NT2/D1 (cell line): ENCODE data around the gene LINGO1.

Source experiments
- DNase-seq: peaks from one replicate; pipeline ENCODE4 v3.0.0-alpha.2; 2011; ENCODE audit warnings: low read depth, low spot score
- H3K27me3 ChIP-seq: 2 replicates; pipeline ENCODE4 v1.6.0; 2011; ENCODE audit warnings: mild to moderate bottlenecking; ENCODE audit not compliant: insufficient read length, insufficient read depth
- H3K36me3 ChIP-seq: 2 replicates; pipeline ENCODE4 v1.6.1; 2011; ENCODE audit warnings: mild to moderate bottlenecking, low read length, mixed read lengths; ENCODE audit not compliant: insufficient read depth, insufficient read length
- H3K4me1 ChIP-seq: 2 replicates; pipeline ENCODE4 v1.5.1; 2011; ENCODE audit not compliant: insufficient read depth, insufficient read length
- H3K4me3 ChIP-seq: 2 replicates; pipeline ENCODE4 v1.5.1; 2011; ENCODE audit warnings: low read depth; ENCODE audit not compliant: insufficient read length
- H3K9ac ChIP-seq: 2 replicates; pipeline ENCODE4 v1.6.0; 2011; ENCODE audit warnings: low read depth; ENCODE audit not compliant: insufficient read length
- H3K9me3 ChIP-seq: 2 replicates; pipeline ENCODE4 v1.5.1; 2011; ENCODE audit warnings: mild to moderate bottlenecking, low read length; ENCODE audit not compliant: insufficient read depth
- SUZ12 ChIP-seq: IDR thresholded peaks from 2 replicates; pipeline ENCODE4 v1.6.1; 2011; ENCODE audit not compliant: insufficient read length, insufficient read depth; ENCODE audit errors: extremely low read depth
- YY1 ChIP-seq: IDR thresholded peaks from 2 replicates; pipeline ENCODE4 v1.6.1; 2011; ENCODE audit not compliant: insufficient read length, insufficient read depth
- ZNF274 ChIP-seq: IDR thresholded peaks from 2 replicates; pipeline ENCODE4 v1.6.1; 2011; ENCODE audit warnings: mild to moderate bottlenecking, low read depth, low read length

The LINGO1 gene

DNA sequence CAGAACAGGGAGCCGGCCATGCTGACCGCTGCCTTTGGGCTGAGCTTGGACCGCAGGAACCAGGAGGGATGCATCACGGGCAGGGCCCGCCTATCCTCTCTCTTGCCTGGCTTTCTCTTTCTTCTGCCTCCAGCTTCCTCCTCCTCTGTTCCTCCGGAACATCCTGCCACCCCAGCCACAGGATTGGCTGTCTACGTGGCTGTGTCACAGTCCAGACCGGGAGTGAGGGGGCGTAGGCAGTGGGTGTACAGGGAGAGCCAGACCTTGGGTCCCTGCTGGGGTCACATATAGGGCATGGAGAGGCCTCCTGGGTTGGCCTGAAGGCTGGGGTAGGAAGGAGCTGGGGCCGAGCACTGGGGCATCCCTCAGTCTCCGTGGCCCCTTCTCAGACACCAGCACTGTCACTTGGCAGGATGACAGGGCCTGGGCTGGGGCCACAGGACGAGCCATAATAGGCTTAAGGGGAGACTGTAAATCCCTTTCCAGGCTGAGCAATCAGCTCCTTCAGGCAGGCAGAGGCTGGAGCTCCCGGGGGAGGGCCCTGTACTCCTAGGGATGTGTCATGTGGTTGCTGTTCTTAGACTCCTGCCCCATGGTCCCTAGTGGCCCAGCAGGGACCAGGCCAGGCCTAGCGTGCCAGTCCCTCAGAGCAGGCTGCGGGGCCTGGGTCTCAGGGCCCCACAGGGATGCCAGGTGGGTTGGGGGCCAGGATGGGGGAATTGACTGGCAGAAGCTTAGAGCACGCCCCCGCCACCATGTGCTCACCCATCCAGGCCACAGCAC is 25.4 kb downstream of the LINGO1 start:
- TF ChIP-seq SUZ12 (no peak), ZNF274 (no peak), YY1 (no peak)
- Histone ChIP-seq H3K9ac (peak overlapping the region; percentile 24), H3K4me3 (no peak overlapping the region), H3K4me1 (peaks cover 45% of the 10 kb centered on the region), H3K9me3 (no peaks in the 10 kb centered on the region), H3K36me3 (no peaks in the 10 kb centered on the region), H3K27me3 (no peaks in the 10 kb centered on the region)
- DNase-seq, result no peak

DNA sequence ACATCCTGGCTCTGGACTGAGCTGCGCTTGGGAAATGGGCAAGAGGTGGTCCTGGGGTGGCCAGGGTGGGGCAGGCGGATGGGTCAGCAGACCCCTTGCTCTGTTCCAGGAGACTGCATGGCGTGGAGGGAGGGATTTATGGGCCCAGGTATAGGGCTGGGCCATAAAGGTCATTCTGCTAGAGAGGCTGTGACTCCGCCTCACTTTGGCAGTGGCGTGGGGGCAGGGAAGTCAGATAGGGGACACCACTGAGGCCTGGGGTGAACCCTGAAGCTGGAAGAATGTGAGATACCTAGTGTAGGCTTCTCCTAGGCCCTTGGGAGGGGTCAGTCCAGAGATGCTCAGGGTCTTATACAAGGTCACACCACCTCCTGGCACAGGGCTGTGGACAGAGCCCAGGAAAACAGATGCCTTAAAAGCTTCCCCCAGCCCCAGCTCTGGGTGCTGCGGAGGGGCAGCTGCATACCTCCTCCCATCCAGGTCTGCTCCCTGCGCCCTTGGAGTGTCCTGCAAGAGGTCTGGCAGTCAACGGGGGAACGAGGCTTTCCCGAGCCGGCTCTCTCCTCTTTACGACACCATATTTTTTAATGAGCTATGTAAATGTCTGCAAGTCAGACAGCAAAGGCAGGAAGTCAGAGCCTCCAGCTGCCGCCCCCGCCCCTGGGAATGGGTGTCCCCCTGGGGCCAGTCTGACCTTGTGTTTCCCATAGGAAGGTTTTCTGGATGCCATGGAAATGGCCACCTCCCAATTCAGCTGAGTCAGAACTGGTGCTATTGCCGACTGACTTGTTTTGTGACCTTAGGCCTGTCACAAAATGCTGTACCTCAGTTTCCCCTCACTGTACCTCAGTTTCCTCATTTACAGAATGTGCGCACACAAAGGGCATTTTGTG is 26.3 kb downstream of the LINGO1 start:
- no peak for TF ChIP-seq ZNF274
- TF ChIP-seq YY1, result no peak
- no peak for TF ChIP-seq SUZ12
- Histone ChIP-seq H3K27me3 (no peaks in the 10 kb centered on the region), H3K9me3 (no peaks in the 10 kb centered on the region), H3K36me3 (no peaks in the 10 kb centered on the region), H3K9ac (no peak overlapping the region), H3K4me1 (peaks cover 37% of the 10 kb centered on the region), H3K4me3 (no peak overlapping the region)
- DNase-seq, result no peak

DNA sequence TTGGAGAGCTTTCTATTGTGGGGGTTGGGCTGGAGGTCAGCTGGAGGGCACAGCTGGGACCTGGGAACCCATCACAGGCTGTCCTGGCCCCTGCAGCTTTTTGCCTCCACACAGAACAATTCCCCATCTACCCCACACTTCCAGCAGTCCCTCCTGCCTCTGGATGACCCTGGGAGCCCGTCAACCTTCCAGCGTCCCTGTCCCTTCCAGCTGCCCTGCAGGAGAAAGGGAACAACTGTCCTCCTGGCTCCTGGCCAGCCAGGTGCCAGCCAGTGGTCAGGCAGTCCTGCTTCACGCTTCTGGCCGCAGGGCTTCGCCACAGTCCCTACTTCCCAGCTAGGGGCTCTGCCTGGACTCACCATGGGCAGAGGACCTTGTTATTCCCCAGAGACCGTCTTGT is 27.2 kb downstream of the LINGO1 start:
- TF ChIP-seq YY1 (no peak), ZNF274 (no peak), SUZ12 (no peak)
- no peaks in the 10 kb centered on the region for H3K9me3 ChIP-seq
- H3K4me1 ChIP-seq, result peaks cover 33% of the 10 kb centered on the region
- no peaks in the 10 kb centered on the region for H3K27me3 ChIP-seq
- no peak for DNase-seq
- no peaks in the 10 kb centered on the region for H3K36me3 ChIP-seq
- H3K4me3 ChIP-seq, result no peak overlapping the region
- H3K9ac ChIP-seq, result peak overlapping the region; percentile 17

DNA sequence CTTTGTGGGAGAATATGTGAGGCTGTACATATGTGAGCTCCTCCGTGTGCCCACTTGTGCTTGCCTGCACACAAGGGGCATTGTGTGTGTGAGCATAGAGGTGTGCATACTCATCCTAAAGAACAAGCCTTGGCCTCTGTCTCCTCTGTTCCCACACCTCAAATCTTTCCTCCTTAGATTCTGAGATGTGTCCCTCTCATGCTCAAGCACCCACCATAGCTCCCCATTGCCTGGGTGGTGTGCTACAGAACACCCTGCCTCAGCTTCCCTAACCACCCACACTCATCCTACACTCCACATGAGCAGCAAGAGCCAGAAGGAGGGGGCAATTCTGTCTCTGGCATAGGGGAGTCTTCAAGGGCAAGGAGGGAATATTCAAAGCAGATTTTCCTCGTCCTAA is 27.7 kb downstream of the LINGO1 start:
- Histone ChIP-seq H3K27me3 (no peaks in the 10 kb centered on the region), H3K4me3 (no peak overlapping the region), H3K9ac (no peak overlapping the region), H3K9me3 (no peaks in the 10 kb centered on the region), H3K4me1 (peaks cover 33% of the 10 kb centered on the region), H3K36me3 (no peaks in the 10 kb centered on the region)
- DNase-seq, result no peak
- TF ChIP-seq YY1 (no peak), SUZ12 (no peak), ZNF274 (no peak)

DNA sequence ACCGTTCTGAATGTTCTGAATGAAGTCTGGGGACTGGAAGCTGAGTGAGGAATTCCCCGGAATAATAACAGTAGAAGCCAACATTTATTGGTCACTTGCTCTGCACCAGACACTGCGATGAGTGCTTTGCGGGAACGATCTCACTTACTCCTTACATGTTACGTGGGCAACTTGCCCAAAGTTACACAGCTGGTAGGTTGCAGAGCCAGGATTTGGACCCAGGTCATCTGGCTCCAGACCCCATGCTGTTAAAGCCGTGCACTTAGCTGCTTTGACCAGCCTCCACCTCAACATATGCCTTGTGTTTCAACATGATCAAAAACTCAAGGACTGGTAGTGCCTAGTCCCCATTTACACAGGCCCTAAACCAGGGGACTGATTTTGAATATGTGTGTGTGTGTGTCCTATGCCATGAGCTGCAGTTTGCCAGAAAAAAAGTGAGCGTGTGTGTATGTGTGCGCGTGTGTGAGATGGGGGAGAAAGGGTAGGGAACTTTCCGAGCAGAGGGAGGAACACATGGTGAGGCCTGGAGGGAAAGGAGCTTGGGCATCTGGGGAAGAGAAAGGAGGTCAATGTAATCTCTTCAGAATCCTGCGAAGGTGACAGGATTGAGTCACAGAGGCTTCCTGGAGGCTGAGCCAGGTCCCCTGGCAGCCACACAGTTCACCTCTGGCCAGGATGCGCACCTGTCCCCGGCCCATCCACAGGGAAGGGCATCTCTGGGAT is 28.9 kb downstream of the LINGO1 start:
- Histone ChIP-seq H3K27me3 (no peaks in the 10 kb centered on the region), H3K9me3 (no peaks in the 10 kb centered on the region), H3K4me3 (no peak overlapping the region), H3K4me1 (peaks cover 38% of the 10 kb centered on the region), H3K9ac (no peak overlapping the region), H3K36me3 (no peaks in the 10 kb centered on the region)
- TF ChIP-seq SUZ12 (no peak), ZNF274 (no peak), YY1 (no peak)
- DNase-seq, result no peak

DNA sequence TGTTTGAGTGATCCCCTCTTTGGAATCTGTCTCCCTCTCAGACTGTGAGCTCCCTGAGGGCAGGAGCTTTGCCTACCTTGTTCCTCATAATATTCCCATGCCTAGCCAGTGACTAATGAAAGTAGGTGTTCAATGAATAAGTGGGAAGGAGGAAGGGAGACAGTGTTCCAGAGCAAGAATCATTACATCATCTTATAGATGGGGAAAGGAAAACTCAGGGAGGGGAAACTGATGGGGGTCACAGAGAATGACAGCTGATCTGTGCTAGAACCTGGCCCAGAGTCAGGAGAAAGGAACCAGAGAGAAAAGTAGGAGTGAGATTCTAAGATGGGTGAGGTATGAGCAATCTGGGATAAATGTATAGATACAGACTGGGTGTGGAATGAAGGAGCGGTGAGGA is 29.9 kb downstream of the LINGO1 start:
- no peaks in the 10 kb centered on the region for H3K27me3 ChIP-seq
- no peaks in the 10 kb centered on the region for H3K36me3 ChIP-seq
- H3K9me3 ChIP-seq, result no peaks in the 10 kb centered on the region
- H3K9ac ChIP-seq, result no peak overlapping the region
- no peak for DNase-seq
- TF ChIP-seq YY1 (no peak), ZNF274 (no peak), SUZ12 (no peak)
- H3K4me3 ChIP-seq, result no peak overlapping the region
- peaks cover 43% of the 10 kb centered on the region for H3K4me1 ChIP-seq

DNA sequence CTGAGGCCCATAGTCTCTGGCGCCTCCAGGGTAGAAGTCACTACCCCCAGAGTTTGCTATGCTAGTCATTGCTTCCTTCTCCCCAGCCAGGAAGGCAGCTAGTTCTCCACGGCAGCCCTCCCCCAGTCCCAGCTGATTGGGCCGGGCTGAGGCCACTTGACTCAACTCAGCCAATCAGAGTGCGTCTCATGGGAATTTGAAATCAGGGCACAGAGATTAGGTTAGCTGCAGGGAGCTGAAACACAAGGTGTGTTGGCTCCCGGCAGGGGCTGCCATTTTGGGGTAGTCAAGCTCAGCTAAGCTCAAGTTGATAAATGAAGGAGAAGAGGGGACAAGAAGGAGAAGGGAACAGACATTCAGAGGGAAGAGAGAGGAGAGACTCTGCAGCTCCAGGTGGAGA is 32.8 kb downstream of the LINGO1 start:
- Histone ChIP-seq H3K9me3 (no peaks in the 10 kb centered on the region), H3K9ac (no peak overlapping the region), H3K4me1 (peaks cover 20% of the 10 kb centered on the region), H3K27me3 (no peaks in the 10 kb centered on the region), H3K36me3 (no peaks in the 10 kb centered on the region), H3K4me3 (no peak overlapping the region)
- no peak for TF ChIP-seq ZNF274
- TF ChIP-seq YY1, result no peak
- no peak for TF ChIP-seq SUZ12
- no peak for DNase-seq
